GM18507 (cell line): Measurements from ENCODE around the gene KLRB1.
A peak's percentile ranks its signal among the peaks of the same experiment; 100 is the strongest.
"Not testable (repeated sequence)": the region's sequence is repeated elsewhere in the genome, so short reads cannot be mapped to it uniquely, and the experiment has no call there.

Source experiments
- DNase-seq: peaks from one replicate; pipeline ENCODE4 v3.0.0; 2011; ENCODE audit warnings: low read depth; ENCODE audit not compliant: insufficient read length; ENCODE audit errors: extremely low spot score
- FAIRE-seq: peaks from 2 replicates; lab custom pipeline; 2011; peaks lifted over from hg19 to GRCh38; lab: Jason Lieb, UNC

Gene KLRB1

GRCh38 chr12:9564418-9564817, 43.3 kb downstream of the KLRB1 start:
- FAIRE-seq: peak; percentile 46
- DNase-seq: not testable (repeated sequence)

GRCh38 chr12:9562841-9563453, 44.8 kb downstream of the KLRB1 start:
- not testable (repeated sequence) for FAIRE-seq, DNase-seq

GRCh38 chr12:9545489-9545888, 62.2 kb downstream of the KLRB1 start:
- not testable (repeated sequence) for DNase-seq
- peak; percentile 69 for FAIRE-seq
